Mesothelial cell of epicardium (in vitro differentiated cells): ENCODE data around the gene RGS1. TPM values are rescaled to one million over a fixed set of nuclear protein-coding genes. Genes with fewer than 3 reads are reported as not detected.

Experiments
- DNase-seq, 2 experiments: peaks; one replicate each; pipeline ENCODE4 v3.0.0; 2021; ENCODE audit warnings: low spot score in 2 of 2; ENCODE audit not compliant: unreplicated experiment in 2 of 2
- H3K27ac Mint-ChIP-seq: 2 replicates; pipeline ENCODE4 v1.8.0; 2021; ENCODE audit warnings: mixed read lengths
- H3K27me3 Mint-ChIP-seq: 2 replicates; pipeline ENCODE4 v1.8.0; 2021; ENCODE audit warnings: low read depth, mixed read lengths
- H3K36me3 Mint-ChIP-seq: 2 replicates; pipeline ENCODE4 v1.8.0; 2021; ENCODE audit warnings: mixed read lengths
- H3K4me1 Mint-ChIP-seq: 2 replicates; pipeline ENCODE4 v1.8.0; 2021; ENCODE audit warnings: mixed read lengths
- H3K4me3 Mint-ChIP-seq: 2 replicates; pipeline ENCODE4 v1.8.0; 2021; ENCODE audit warnings: mild to moderate bottlenecking, moderate library complexity, mixed read lengths
- H3K9me3 Mint-ChIP-seq: 2 replicates; pipeline ENCODE4 v1.8.0; 2021; ENCODE audit warnings: mixed read lengths
- total RNA-seq: library from RNA; stranded (reverse); gene quantifications from 3 replicates; pipeline ENCODE4 v1.2.1, GENCODE V29; 2021
- TF ChIP-seq, protein P1 (sequence below): fragments of 200-600 bp; sonication (generic); IDR thresholded peaks from one replicate; pipeline ENCODE4 v1.5.0; 2021; ENCODE audit warnings: antibody characterized with exemption; ENCODE audit not compliant: unreplicated experiment

The RGS1 gene
- total RNA-seq, 1 donor from 2014 or later: 0.40 TPM

DNA sequence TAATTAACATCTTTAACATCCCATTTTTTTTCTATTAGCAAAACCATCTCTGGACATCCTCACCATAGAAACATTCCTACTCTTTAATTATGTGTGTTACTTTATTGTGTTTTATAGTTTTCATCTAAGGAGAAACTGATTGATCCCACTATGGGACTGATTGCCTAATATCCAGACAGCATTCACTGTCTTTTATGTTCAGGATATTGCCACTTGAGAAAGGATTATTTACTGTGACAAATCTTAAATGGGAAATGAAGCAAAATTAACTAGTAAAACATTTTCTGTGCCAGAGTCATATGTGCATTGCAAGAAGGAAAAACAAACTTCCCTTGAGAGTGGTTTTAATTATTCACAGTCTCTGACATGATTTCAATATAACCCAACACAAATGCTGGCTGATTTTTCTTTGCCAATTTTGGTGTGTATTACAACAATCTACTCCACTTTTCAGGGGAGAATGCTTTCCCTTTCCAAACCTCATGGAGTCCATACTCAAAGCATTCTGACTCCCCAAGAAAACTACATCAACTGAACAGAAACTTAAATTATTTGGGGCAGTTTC lies 44.6 kb downstream of the RGS1 start:
- Mint-ChIP-seq H3K36me3 (peaks cover 2% of the 10 kb centered on the region), H3K27ac (no peak overlapping the region), H3K4me1 (no peaks in the 10 kb centered on the region), H3K27me3 (no peaks in the 10 kb centered on the region), H3K9me3 (peaks cover 28% of the 10 kb centered on the region), H3K4me3 (no peak overlapping the region)
- DNase-seq: no peak
- TF ChIP-seq, protein P1, sequence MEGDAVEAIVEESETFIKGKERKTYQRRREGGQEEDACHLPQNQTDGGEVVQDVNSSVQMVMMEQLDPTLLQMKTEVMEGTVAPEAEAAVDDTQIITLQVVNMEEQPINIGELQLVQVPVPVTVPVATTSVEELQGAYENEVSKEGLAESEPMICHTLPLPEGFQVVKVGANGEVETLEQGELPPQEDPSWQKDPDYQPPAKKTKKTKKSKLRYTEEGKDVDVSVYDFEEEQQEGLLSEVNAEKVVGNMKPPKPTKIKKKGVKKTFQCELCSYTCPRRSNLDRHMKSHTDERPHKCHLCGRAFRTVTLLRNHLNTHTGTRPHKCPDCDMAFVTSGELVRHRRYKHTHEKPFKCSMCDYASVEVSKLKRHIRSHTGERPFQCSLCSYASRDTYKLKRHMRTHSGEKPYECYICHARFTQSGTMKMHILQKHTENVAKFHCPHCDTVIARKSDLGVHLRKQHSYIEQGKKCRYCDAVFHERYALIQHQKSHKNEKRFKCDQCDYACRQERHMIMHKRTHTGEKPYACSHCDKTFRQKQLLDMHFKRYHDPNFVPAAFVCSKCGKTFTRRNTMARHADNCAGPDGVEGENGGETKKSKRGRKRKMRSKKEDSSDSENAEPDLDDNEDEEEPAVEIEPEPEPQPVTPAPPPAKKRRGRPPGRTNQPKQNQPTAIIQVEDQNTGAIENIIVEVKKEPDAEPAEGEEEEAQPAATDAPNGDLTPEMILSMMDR: no peak

DNA sequence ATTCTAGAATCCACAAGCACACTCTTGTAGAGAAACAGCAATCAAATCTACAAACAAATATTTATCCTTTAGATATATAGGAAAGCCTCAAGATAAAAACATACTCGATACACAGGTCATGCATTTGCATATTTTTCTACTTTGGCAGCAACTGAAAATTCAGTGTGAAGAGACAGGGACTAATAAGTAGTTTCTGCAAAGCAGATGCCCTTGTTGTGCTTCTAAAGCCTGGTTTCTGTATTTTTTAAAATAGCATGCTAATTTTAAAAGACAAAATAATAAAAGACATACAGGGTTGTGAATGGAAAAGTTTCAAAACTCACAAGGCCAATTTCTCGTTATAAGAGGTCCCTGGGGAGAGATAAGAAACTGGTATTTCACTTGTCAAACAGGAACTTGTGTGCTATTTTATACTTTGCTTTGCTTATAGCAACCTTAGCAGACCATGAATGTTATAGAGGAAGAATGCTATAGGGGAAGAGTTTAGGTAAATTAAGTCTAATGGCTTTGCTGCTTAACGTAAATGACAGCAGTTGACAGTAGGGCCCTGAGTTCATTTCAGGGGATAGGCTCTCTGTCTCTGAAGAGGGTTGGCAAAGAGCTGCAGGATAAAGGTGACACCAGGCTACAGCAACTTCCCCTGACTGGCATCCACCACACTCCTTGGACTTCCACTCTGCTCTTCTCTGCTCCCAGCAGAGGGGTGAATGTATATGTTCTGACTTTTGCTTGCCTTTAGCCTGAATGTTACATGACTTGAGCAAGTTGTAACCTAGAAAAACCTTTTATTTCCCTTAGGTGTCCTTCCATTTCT lies 51.0 kb downstream of the RGS1 start:
- Mint-ChIP-seq H3K27me3 (no peaks in the 10 kb centered on the region), H3K4me3 (no peak overlapping the region), H3K4me1 (peaks cover 40% of the 10 kb centered on the region), H3K36me3 (peaks cover 2% of the 10 kb centered on the region), H3K27ac (peak overlapping the region; percentile 55), H3K9me3 (peaks cover 25% of the 10 kb centered on the region)
- DNase-seq: no peak
- TF ChIP-seq, protein P1: no peak

DNA sequence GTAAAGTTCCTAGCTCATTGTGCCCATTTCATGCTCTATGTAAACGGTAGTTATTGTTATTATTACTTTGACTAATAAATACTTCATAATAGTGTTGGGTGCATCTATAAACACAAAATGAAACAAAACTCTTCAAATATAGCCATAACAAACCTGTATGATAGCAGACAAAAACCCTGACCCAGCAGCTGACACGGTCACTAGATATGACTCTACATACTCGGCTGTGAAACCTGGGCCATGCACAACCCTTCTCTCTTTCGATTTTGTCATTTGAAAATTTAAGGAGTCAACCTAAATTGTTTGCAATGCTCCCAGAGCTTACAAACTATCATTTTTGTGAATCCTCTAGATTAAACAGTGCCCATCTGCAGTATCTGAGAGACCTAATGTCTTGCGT lies 52.3 kb downstream of the RGS1 start:
- DNase-seq: no peak
- H3K27me3 Mint-ChIP-seq: no peaks in the 10 kb centered on the region
- H3K36me3 Mint-ChIP-seq: no peaks in the 10 kb centered on the region
- H3K4me3 Mint-ChIP-seq: no peak overlapping the region
- TF ChIP-seq, protein P1: no peak
- peaks cover 19% of the 10 kb centered on the region for H3K9me3 Mint-ChIP-seq
- H3K4me1 Mint-ChIP-seq: peaks cover 47% of the 10 kb centered on the region
- no peak overlapping the region for H3K27ac Mint-ChIP-seq

DNA sequence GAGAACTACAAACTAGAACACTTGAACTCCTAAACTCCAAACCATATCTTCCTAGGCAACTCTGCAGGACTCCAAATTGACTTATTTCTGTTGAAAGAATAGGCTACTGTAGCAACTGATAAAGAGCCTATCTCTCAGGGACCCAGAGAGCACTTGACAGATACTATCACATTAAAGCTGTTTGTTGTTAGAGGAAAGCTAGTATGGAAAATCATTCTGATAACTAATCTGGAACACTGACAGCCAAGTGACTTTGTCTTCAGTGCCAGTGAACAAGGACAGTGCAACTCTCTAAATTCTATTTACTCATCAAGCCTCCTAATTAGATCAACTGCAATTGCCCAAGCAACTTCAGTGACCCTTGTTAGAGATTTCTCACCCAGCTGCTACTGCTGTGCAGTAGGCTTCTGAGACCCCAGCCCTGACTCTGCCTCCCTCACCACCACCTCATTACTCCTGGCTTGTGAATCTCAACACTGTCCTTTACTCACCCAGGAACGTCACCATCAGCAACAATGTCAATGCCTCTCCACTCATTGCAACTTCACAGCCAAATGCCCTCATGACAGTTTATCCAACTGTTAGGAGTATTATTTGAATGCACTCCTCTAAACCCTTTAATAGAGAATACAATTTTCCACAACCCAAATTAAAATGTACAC lies 53.0 kb downstream of the RGS1 start:
- Mint-ChIP-seq H3K4me3 (no peak overlapping the region), H3K36me3 (no peaks in the 10 kb centered on the region), H3K4me1 (peaks cover 53% of the 10 kb centered on the region), H3K27me3 (no peaks in the 10 kb centered on the region), H3K27ac (peak overlapping the region; percentile 6), H3K9me3 (peaks cover 12% of the 10 kb centered on the region)
- TF ChIP-seq, protein P1: no peak
- no peak for DNase-seq

DNA sequence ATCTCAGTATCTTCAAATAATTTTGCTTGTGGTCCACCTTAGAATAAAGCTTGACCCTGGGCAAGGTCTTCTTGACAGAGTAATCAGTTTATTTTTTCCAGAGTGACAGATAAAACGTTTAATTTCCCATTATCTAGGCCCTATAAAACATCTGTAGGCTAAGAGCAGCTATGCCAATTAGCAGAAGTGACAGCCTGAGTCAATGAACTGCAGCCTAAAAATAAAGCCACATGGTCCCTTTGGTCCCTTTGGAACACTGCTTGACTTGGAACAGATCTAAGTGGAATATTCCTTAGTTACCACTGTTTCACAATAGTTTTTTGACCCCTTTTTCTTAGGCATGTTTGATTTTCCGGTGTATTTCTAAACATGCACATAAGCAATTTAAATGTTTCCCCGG lies 54.0 kb downstream of the RGS1 start:
- TF ChIP-seq, protein P1: no peak
- H3K4me3 Mint-ChIP-seq: no peak overlapping the region
- H3K27me3 Mint-ChIP-seq: no peaks in the 10 kb centered on the region
- H3K36me3 Mint-ChIP-seq: no peaks in the 10 kb centered on the region
- no peak for DNase-seq
- peaks cover 2% of the 10 kb centered on the region for H3K9me3 Mint-ChIP-seq
- peaks cover 61% of the 10 kb centered on the region for H3K4me1 Mint-ChIP-seq
- no peak overlapping the region for H3K27ac Mint-ChIP-seq

Other genes starting within 250 kb of the RGS1 start
- gene RGS13, start 60.4 kb downstream of the RGS1 start, total RNA-seq: 1.1 to 1.8 TPM (median 1.2 TPM) in 3 replicates
- 51.6 to 55.2 TPM (median 54.4 TPM) in 3 replicates for gene RGS2, start 233.3 kb downstream of the RGS1 start, total RNA-seq